HepG2 (cell line): ENCODE measurements around the gene PDP2. TPM values are rescaled to one million over a fixed set of nuclear protein-coding genes. Genes with fewer than 3 reads are reported as not detected.

Source experiments
- ATAC-seq: fragments of 200-7000 bp; cut with Tn5 transposase; 3 replicates; pipeline ENCODE4 v1.9.1; 2020; ENCODE audit warnings: mild to moderate bottlenecking, moderate library complexity
- BruUV-seq: library from RNA; stranded (reverse); fragments of 400-500 nt; replicated peaks from 2 replicates; lab custom pipeline; 2021; lab: Mats Ljungman, UMichigan
- CTCF ChIA-PET: fragments of 300-600 bp; formaldehyde crosslinking; extraction: SDS; loops from one replicate; lab custom pipeline; 2021; ENCODE audit warnings: low total read pairs, inconsistent platforms, low intra/inter-chr PET ratio; lab: Yijun Ruan, JAX
- POLR2A ChIA-PET: fragments of 350-600 bp; sonication (Branson Sonifier 250); formaldehyde crosslinking; loops from one replicate; lab custom pipeline; 2020; ENCODE audit warnings: antibody characterized with exemption, inconsistent platforms; lab: Yijun Ruan, JAX
- DNase-seq: peaks from one replicate; pipeline ENCODE4 v3.0.0-alpha.2; 2015; ENCODE audit warnings: low spot score
- FAIRE-seq: peaks from 3 replicates; lab custom pipeline; 2011; peaks lifted over from hg19 to GRCh38; lab: Jason Lieb, UNC
- H2AFZ ChIP-seq: one replicate; pipeline ENCODE4 v1.6.1; 2011; ENCODE audit warnings: low read length, inconsistent platforms
- H3K27ac ChIP-seq: fragments of 300-600 bp; 3 replicates; pipeline ENCODE4 v1.8.0; 2011; ENCODE audit warnings: mixed run types, mild to moderate bottlenecking, mixed read lengths, low read length, inconsistent platforms; ENCODE audit not compliant: insufficient read depth; ENCODE audit errors: extremely low read length
- H3K27me3 ChIP-seq, 2 experiments: fragments of 200-600 bp in 1 of 2; 2 replicates in 1 of 2; 3 replicates in 1 of 2; pipeline versions ENCODE4 v1.6.0 to v1.8.0; 2011; ENCODE audit warnings: low read length in 2 of 2, mild to moderate bottlenecking in 2 of 2, moderate library complexity in 2 of 2, inconsistent platforms in 1 of 2; ENCODE audit not compliant: insufficient read depth in 2 of 2, control insufficient read depth in 1 of 2
- H3K36me3 ChIP-seq, 2 experiments: fragments of 200-600 bp in 1 of 2; replicated peaks in 1 of 2; 2 replicates in 1 of 2; 3 replicates in 1 of 2; pipeline versions ENCODE4 v1.5.1 to v1.8.0; 2011; ENCODE audit warnings: low read length in 2 of 2, inconsistent platforms in 1 of 2; ENCODE audit not compliant: insufficient read depth in 2 of 2, control insufficient read depth in 1 of 2
- H3K4me1 ChIP-seq: 2 replicates; pipeline ENCODE4 v1.5.1; 2012; ENCODE audit warnings: low read length, inconsistent platforms; ENCODE audit not compliant: insufficient read depth
- H3K4me2 ChIP-seq: 2 replicates; pipeline ENCODE4 v1.6.0; 2011; ENCODE audit warnings: low read depth, low read length, inconsistent platforms
- H3K4me3 ChIP-seq, 3 experiments: fragments of 200-600 bp in 1 of 3; sonication (generic), shearing (Covaris generic) in 1 of 3; replicated peaks in 1 of 3; 2 replicates each; pipeline ENCODE4 v1.5.1; 2011 to 2016; ENCODE audit warnings: low read length in 3 of 3, inconsistent platforms in 2 of 3, low read depth in 2 of 3, mild to moderate bottlenecking in 2 of 3, control low read depth in 1 of 3, mixed read lengths in 1 of 3; ENCODE audit not compliant: insufficient read depth in 1 of 3
- H3K79me2 ChIP-seq: one replicate; pipeline ENCODE4 v1.6.1; 2011; ENCODE audit warnings: low read length, inconsistent platforms; ENCODE audit not compliant: insufficient read depth
- H3K9ac ChIP-seq: 2 replicates; pipeline ENCODE4 v1.6.0; 2011; ENCODE audit warnings: mild to moderate bottlenecking, low read depth, low read length, inconsistent platforms; ENCODE audit not compliant: insufficient read depth
- H3K9me3 ChIP-seq: 2 replicates; pipeline ENCODE4 v1.5.1; 2012; ENCODE audit warnings: mild to moderate bottlenecking, low read length
- H4K20me1 ChIP-seq: 2 replicates; pipeline ENCODE4 v1.6.0; 2011; ENCODE audit warnings: inconsistent platforms, mild to moderate bottlenecking, low read length, moderate library complexity; ENCODE audit not compliant: insufficient read depth
- ARID4A ChIP-seq: sonication (generic); formaldehyde crosslinking; IDR thresholded peaks from 2 replicates; pipeline ENCODE4 v1.5.0; 2020; ENCODE audit warnings: mild to moderate bottlenecking, missing genetic modification reagents, borderline replicate concordance
- BRCA1 ChIP-seq: sonication (generic); formaldehyde crosslinking; IDR thresholded peaks from 2 replicates; pipeline ENCODE4 v1.4.0; 2020; ENCODE audit warnings: missing genetic modification reagents
- KDM6A ChIP-seq: IDR thresholded peaks from 2 replicates; pipeline ENCODE4 v1.6.1; 2016; ENCODE audit warnings: low read depth
- MTF1 ChIP-seq: sonication (generic); formaldehyde crosslinking; IDR thresholded peaks from 2 replicates; pipeline ENCODE4 v1.5.0; 2020; ENCODE audit warnings: missing genetic modification reagents
- NFATC3 ChIP-seq: sonication (generic); formaldehyde crosslinking; IDR thresholded peaks from 2 replicates; pipeline ENCODE4 v1.5.1; 2020; ENCODE audit warnings: mild to moderate bottlenecking, missing genetic modification reagents
- PATZ1 ChIP-seq: sonication (generic); formaldehyde crosslinking; IDR thresholded peaks from 2 replicates; pipeline ENCODE4 v1.4.0; 2020; ENCODE audit warnings: missing genetic modification reagents
- POGK ChIP-seq: sonication (generic); formaldehyde crosslinking; conservative IDR thresholded peaks from 2 replicates; pipeline ENCODE4 v1.8.0; 2022; ENCODE audit warnings: mild to moderate bottlenecking, moderate library complexity, missing genetic modification reagents
- RXRB ChIP-seq: IDR thresholded peaks from 2 replicates; pipeline ENCODE4 v1.6.1; 2016; ENCODE audit warnings: borderline replicate concordance, missing genetic modification reagents, missing compliant biosample characterization
- SMC3 ChIP-seq: IDR thresholded peaks from 2 replicates; pipeline ENCODE4 v1.6.1; 2011; ENCODE audit warnings: low read length, improper control_type of control experiment
- SNRNP70 ChIP-seq: fragments of 200-400 bp; formaldehyde crosslinking; IDR thresholded peaks from 2 replicates; pipeline ENCODE4 v1.6.1; 2017; ENCODE audit warnings: mild to moderate bottlenecking, low read depth, low read length, moderate library complexity
- TRIM24 ChIP-seq: sonication (generic); formaldehyde crosslinking; IDR thresholded peaks from 2 replicates; pipeline ENCODE4 v1.8.0; 2022; ENCODE audit warnings: mild to moderate bottlenecking, missing genetic modification reagents
- ZNF136 ChIP-seq: sonication (generic); formaldehyde crosslinking; IDR thresholded peaks from 2 replicates; pipeline ENCODE4 v1.8.1; 2022; ENCODE audit warnings: low read depth, mild to moderate bottlenecking, moderate library complexity, missing genetic modification reagents
- ZNF234 ChIP-seq: sonication (generic); formaldehyde crosslinking; conservative IDR thresholded peaks from 2 replicates; pipeline ENCODE4 v1.5.1; 2020; ENCODE audit warnings: mild to moderate bottlenecking, missing genetic modification reagents
- ZNF256 ChIP-seq: sonication (generic); formaldehyde crosslinking; conservative IDR thresholded peaks from 2 replicates; pipeline ENCODE4 v1.4.0; 2020; ENCODE audit warnings: missing genetic modification reagents
- ZNF776 ChIP-seq: sonication (generic); formaldehyde crosslinking; IDR thresholded peaks from 2 replicates; pipeline ENCODE4 v1.4.0; 2020; ENCODE audit warnings: mild to moderate bottlenecking, missing genetic modification reagents
- WGBS: methylation state at CpG from one replicate; pipeline ENCODE4 v1.1.6; 2017; ENCODE audit warnings: low lambda C conversion rate; 5-methylcytosine and 5-hydroxymethylcytosine counted together
- in situ Hi-C: cut with HindIII; loops from 2 replicates; pipeline ENCODE4 v1.10.0; 2017; ENCODE audit warnings: low pct_unique_long_range_greater_than_20kb; ENCODE audit not compliant: extremely low pct_ligation_motif_present
- intact Hi-C: fragments of 100-400 bp; cut with micrococcal nuclease; formaldehyde crosslinking; loops from one replicate; pipeline ENCODE4 v1.10.0; 2022; ENCODE audit not compliant: unreplicated experiment
- polyA plus RNA-seq, 8 experiments: library from polyadenylated mRNA; depleted of rRNA in 3 of 8; stranded (reverse) in 7 of 8; unstranded in 1 of 8; fragments of >200 nt; fragmentation: Illumina TruSeq in 4 of 8; extraction: Trizol in 4 of 8; gene quantifications; 2 replicates each; pipeline versions ENCODE4 v1.2.1 to v1.2.3, GENCODE V29; 2011 to 2016; ENCODE audit warnings: low read depth in 4 of 8, missing spikeins in 1 of 8, mixed read lengths in 1 of 8; ENCODE audit not compliant: insufficient read depth in 1 of 8
- total RNA-seq, 5 experiments: library from RNA; depleted of rRNA; stranded (reverse); fragments of >200 nt; fragmentation: Illumina TruSeq; extraction: Trizol; gene quantifications; 2 replicates each; pipeline ENCODE4 v1.2.3, GENCODE V29; 2016; ENCODE audit warnings: low read depth in 1 of 5

Gene PDP2
- total and polyA plus RNA-seq, 2 of the 13 experiments (the other 11 are each of a cell fraction or from before 2014, with no cell fraction given) = 12.8 to 15.8 TPM

- TF ChIP-seq RXRB = peak; percentile 60; the same call in 1 of the 2 replicates
Observed at GRCh38 chr16:66878067-66878466, 2.2 kb upstream of the PDP2 start (continued).

- POLR2A ChIA-PET = interaction anchor here (0.7 to 2.7 kb wide), 14 partner anchors 10 to 148 kb away, joined by 3 to 30 read pairs (median 5); partner anchors contain the start of genes CBFB and NAE1
- no peaks in the 10 kb centered on the region for H3K27me3 ChIP-seq
- FAIRE-seq = no peak
- no peak for DNase-seq
- peaks cover 40% of the 10 kb centered on the region for H3K4me1 ChIP-seq
- peak overlapping the region; percentile 69 for H3K27ac ChIP-seq
- CTCF ChIA-PET = no interaction called here
- no peak overlapping the region for H2AFZ ChIP-seq
- H3K79me2 ChIP-seq = peaks cover 28% of the 10 kb centered on the region
- intact Hi-C loops (no loop called here), in situ Hi-C loops (no loop called here)
- H3K9ac ChIP-seq = peak overlapping the region; percentile 78
- WGBS = 4% methylated on average over 17 of the region's 23 CpGs
- H3K4me3 ChIP-seq = peak overlapping the region; percentile 73 to 92 (median 85)
- BruUV-seq = no TSS peak
- H3K9me3 ChIP-seq = no peaks in the 10 kb centered on the region
- H3K36me3 ChIP-seq = peaks cover 12 to 19% of the 10 kb centered on the region in 2 experiments; a peak in 4 of 5 replicates
- peak overlapping the region; percentile 90 for H3K4me2 ChIP-seq
- ATAC-seq = peak; percentile 49
- H4K20me1 ChIP-seq = no peaks in the 10 kb centered on the region
- no peak for TF ChIP-seq KDM6A (CRISPR knock-in tag)
- TF ChIP-seq ZNF136 = no peak
- no peak for TF ChIP-seq MTF1
- no peak for TF ChIP-seq ZNF256 (CRISPR knock-in tag)
- no peak for TF ChIP-seq SNRNP70
- TF ChIP-seq NFATC3 (CRISPR knock-in tag) = 0 out of 2 replicates have a peak, but pooled peaks have one; percentile 5
- no peak for TF ChIP-seq TRIM24 (CRISPR knock-in tag)
- no peak for TF ChIP-seq SMC3
- no peak for TF ChIP-seq ZNF776 (CRISPR knock-in tag)
- no peak for TF ChIP-seq BRCA1 (CRISPR knock-in tag)
- TF ChIP-seq ZNF234 (CRISPR knock-in tag) = no peak
- TF ChIP-seq POGK = no peak
- TF ChIP-seq PATZ1 (CRISPR knock-in tag) = no peak
- TF ChIP-seq ARID4A (CRISPR knock-in tag) = no peak
Observed at GRCh38 chr16:66881014-66881417, 701 bp downstream of the PDP2 start.
